Epithelial cell of proximal tubule (primary cell): ENCODE results near the gene DCDC1. TPM values are rescaled to one million over a fixed set of nuclear protein-coding genes. Genes with fewer than 3 reads are reported as not detected.

Experiments used
- DNase-seq: peaks from one replicate; pipeline ENCODE4 v3.0.0-alpha.2; 2011; ENCODE audit warnings: low read depth
- H3K4me3 ChIP-seq: 2 replicates; pipeline ENCODE4 v1.5.1; 2011; ENCODE audit warnings: low read depth, mild to moderate bottlenecking, low read length
- CTCF ChIP-seq: conservative IDR thresholded peaks from 2 replicates; pipeline ENCODE4 v1.5.1; 2012; ENCODE audit warnings: low read depth, mild to moderate bottlenecking, low read length
- total RNA-seq: library from RNA; depleted of rRNA; stranded (reverse); fragments of >200 nt; gene quantifications from 2 replicates; pipeline ENCODE4 v1.2.3, GENCODE V29; 2015

DCDC1 gene
- total RNA-seq, 1 donor from 2014 or later, result 0.12 TPM

GRCh38 chr11:30987819-30988218 lies 381.7 kb downstream of the DCDC1 start:
- DNase-seq, result no peak
- H3K4me3 ChIP-seq, result no peak overlapping the region
- no peak for TF ChIP-seq CTCF

- DNase-seq, result no peak
- no peak overlapping the region for H3K4me3 ChIP-seq
- TF ChIP-seq CTCF, result no peak
Observed at GRCh38 chr11:30985536-30985935, 384.0 kb downstream of the DCDC1 start.

- H3K4me3 ChIP-seq, result no peak overlapping the region
- TF ChIP-seq CTCF, result no peak
- peak; percentile 35 for DNase-seq
Observed at GRCh38 chr11:30984827-30985226, 384.7 kb downstream of the DCDC1 start.

GRCh38 chr11:30984442-30984816 lies 385.1 kb downstream of the DCDC1 start:
- no peak overlapping the region for H3K4me3 ChIP-seq
- no peak for TF ChIP-seq CTCF
- no peak for DNase-seq

- DNase-seq, result no peak
Observed at GRCh38 chr11:30983776-30984441, 385.6 kb downstream of the DCDC1 start.

GRCh38 chr11:30983143-30983542 lies 386.4 kb downstream of the DCDC1 start:
- TF ChIP-seq CTCF, result no peak
- no peak for DNase-seq
- H3K4me3 ChIP-seq, result no peak overlapping the region

More at GRCh38 chr11:30983776-30984441, 385.6 kb downstream of the DCDC1 start:
- H3K4me3 ChIP-seq, result no peak overlapping the region
- no peak for TF ChIP-seq CTCF

GRCh38 chr11:30967579-30967978 lies 402.0 kb downstream of the DCDC1 start:
- H3K4me3 ChIP-seq, result no peak overlapping the region
- no peak for DNase-seq
- TF ChIP-seq CTCF, result no peak
